Fibroblast of lung (primary cell): Measurements from ENCODE around the gene DCDC2B. TPM values are rescaled to one million over a fixed set of nuclear protein-coding genes. Genes with fewer than 3 reads are reported as not detected.
"Not testable (repeated sequence)": the region's sequence is repeated elsewhere in the genome, so short reads cannot be mapped to it uniquely, and the experiment has no call there.

Experiments
- DNase-seq, 2 donors: peaks; one replicate each; pipeline versions ENCODE4 v3.0.0 to v3.0.0-alpha.2; 2010; ENCODE audit warnings: low read depth in 2 of 2
- H2AFZ ChIP-seq: 2 replicates; pipeline ENCODE4 v1.5.1; 2012; ENCODE audit warnings: low read length, control low read depth, inconsistent platforms
- H3K27ac ChIP-seq: 2 replicates; pipeline ENCODE4 v1.5.1; 2011; ENCODE audit warnings: low read length, control low read depth; ENCODE audit not compliant: insufficient read depth
- H3K27me3 ChIP-seq: 2 replicates; pipeline ENCODE4 v1.5.1; 2011; ENCODE audit warnings: mild to moderate bottlenecking, low read length; ENCODE audit not compliant: control insufficient read depth, insufficient read depth
- H3K36me3 ChIP-seq: 2 replicates; pipeline ENCODE4 v1.5.1; 2011; ENCODE audit warnings: low read length; ENCODE audit not compliant: control insufficient read depth, insufficient read depth
- H3K4me1 ChIP-seq: 2 replicates; pipeline ENCODE4 v1.5.1; 2011; ENCODE audit warnings: low read length; ENCODE audit not compliant: control insufficient read depth, insufficient read depth; ENCODE audit errors: extremely low read depth
- H3K4me2 ChIP-seq: 2 replicates; pipeline ENCODE4 v1.5.1; 2011; ENCODE audit warnings: low read length, control low read depth; ENCODE audit not compliant: insufficient read depth; ENCODE audit errors: extremely low read depth
- H3K4me3 ChIP-seq, 4 experiments: fragments of 200-600 bp in 1 of 4; sonication (generic) in 1 of 4; replicated peaks in 1 of 4; 2 replicates each; pipeline ENCODE4 v1.5.1; 2011 to 2016; ENCODE audit warnings: low read length in 4 of 4, low read depth in 3 of 4, mild to moderate bottlenecking in 3 of 4, control low read depth in 2 of 4, inconsistent platforms in 1 of 4, mixed read lengths in 1 of 4; ENCODE audit not compliant: insufficient read depth in 1 of 4; ENCODE audit errors: control extremely low read depth in 1 of 4
- H3K79me2 ChIP-seq: 2 replicates; pipeline ENCODE4 v1.5.1; 2012; ENCODE audit warnings: mild to moderate bottlenecking, low read length, inconsistent platforms; ENCODE audit not compliant: control insufficient read depth, insufficient read depth
- H3K9ac ChIP-seq: 2 replicates; pipeline ENCODE4 v1.5.1; 2011; ENCODE audit warnings: mild to moderate bottlenecking, low read length, control low read depth; ENCODE audit not compliant: insufficient read depth
- H3K9me3 ChIP-seq: 2 replicates; pipeline ENCODE4 v1.5.1; 2012; ENCODE audit warnings: low read depth, low read length; ENCODE audit not compliant: control insufficient read depth, insufficient read depth
- H4K20me1 ChIP-seq: 2 replicates; pipeline ENCODE4 v1.5.1; 2011; ENCODE audit warnings: low read length; ENCODE audit not compliant: control insufficient read depth, insufficient read depth; ENCODE audit errors: extremely low read depth
- CTCF ChIP-seq, 2 donors: IDR thresholded peaks in 1 of 2; conservative IDR thresholded peaks in 1 of 2; 1 replicate in 1 of 2; 2 replicates in 1 of 2; pipeline ENCODE4 v1.5.1; 2011 to 2012; ENCODE audit warnings: low read length in 2 of 2, control low read depth in 1 of 2, inconsistent platforms in 1 of 2, low read depth in 1 of 2, mild to moderate bottlenecking in 1 of 2
- EZH2 ChIP-seq: IDR thresholded peaks from 2 replicates; pipeline ENCODE4 v1.5.1; 2012; ENCODE audit warnings: low read length, control low read depth, mild to moderate bottlenecking; ENCODE audit errors: missing control alignments
- polyA plus RNA-seq, 2 donors: library from polyadenylated mRNA; depleted of rRNA in 1 of 2; stranded (reverse) in 1 of 2; unstranded in 1 of 2; fragments of >200 nt; gene quantifications; 2 replicates each; pipeline ENCODE4 v1.2.1, GENCODE V29; 2011 to 2012; ENCODE audit warnings: missing spikeins in 1 of 2
- total RNA-seq: library from RNA; depleted of rRNA; stranded (reverse); fragments of >200 nt; gene quantifications from 2 replicates; pipeline ENCODE4 v1.2.1, GENCODE V29; 2014

Gene DCDC2B
- total and polyA plus RNA-seq, 2 donors (not counting 1 experiment from before 2014, with no cell fraction given), result not detected

- no peak for TF ChIP-seq CTCF (conservative IDR thresholded peaks at IDR 0.05 in 1 of 2, IDR thresholded peaks at IDR 0.05 in 1 of 2; ENCODE audit: low read depth in 1 of 2, low read length in 2 of 2)
- no peak for TF ChIP-seq EZH2
- H3K36me3 ChIP-seq, result no peaks in the 10 kb centered on the region
- H3K9me3 ChIP-seq, result no peaks in the 10 kb centered on the region
- H4K20me1 ChIP-seq, result no peaks in the 10 kb centered on the region
- H3K27ac ChIP-seq, result no peak overlapping the region
- H3K4me2 ChIP-seq, result no peak overlapping the region
- no peak overlapping the region for H2AFZ ChIP-seq
- no peaks in the 10 kb centered on the region for H3K27me3 ChIP-seq
- H3K4me1 ChIP-seq, result no peaks in the 10 kb centered on the region
- no peak for DNase-seq
- no peak overlapping the region for H3K4me3 ChIP-seq
- H3K9ac ChIP-seq, result no peak overlapping the region
- H3K79me2 ChIP-seq, result no peaks in the 10 kb centered on the region
Measured at GRCh38 chr1:32256473-32257226, 47.8 kb downstream of the DCDC2B start.

- Histone ChIP-seq H3K4me2 (no peak overlapping the region), H3K27me3 (no peaks in the 10 kb centered on the region), H3K4me1 (no peaks in the 10 kb centered on the region), H3K36me3 (no peaks in the 10 kb centered on the region), H3K9ac (no peak overlapping the region), H3K27ac (no peak overlapping the region), H4K20me1 (no peaks in the 10 kb centered on the region), H2AFZ (no peak overlapping the region), H3K4me3 (no peak overlapping the region), H3K79me2 (no peaks in the 10 kb centered on the region), H3K9me3 (no peaks in the 10 kb centered on the region)
- TF ChIP-seq EZH2, result no peak
- no peak for TF ChIP-seq CTCF (conservative IDR thresholded peaks at IDR 0.05 in 1 of 2, IDR thresholded peaks at IDR 0.05 in 1 of 2; ENCODE audit: low read depth in 1 of 2, low read length in 2 of 2)
- no peak for DNase-seq
Measured at GRCh38 chr1:32257227-32257508, 48.3 kb downstream of the DCDC2B start.

GRCh38 chr1:32263236-32263593 is 54.3 kb downstream of the DCDC2B start:
- DNase-seq, H3K9ac ChIP-seq, H3K27me3 ChIP-seq, H3K4me3 ChIP-seq, H4K20me1 ChIP-seq, H2AFZ ChIP-seq, H3K79me2 ChIP-seq, H3K4me2 ChIP-seq, H3K4me1 ChIP-seq, H3K9me3 ChIP-seq, H3K36me3 ChIP-seq, H3K27ac ChIP-seq: not testable (repeated sequence)
